ENCODE measurements around the gene FYB2.
"Not testable (repeated sequence)": the region's sequence is repeated elsewhere in the genome, so short reads cannot be mapped to it uniquely, and the experiment has no call there.

The FYB2 gene

GRCh38 chr1:56788102-56788501 lies 31.1 kb downstream of the FYB2 start:
- DNase-seq, result peak; percentile 88

- no peak for DNase-seq
Observed at GRCh38 chr1:56787330-56787729, 31.9 kb downstream of the FYB2 start.

- DNase-seq, result no peak
Observed at GRCh38 chr1:56782773-56783172, 36.4 kb downstream of the FYB2 start.

GRCh38 chr1:56780826-56781225 lies 38.4 kb downstream of the FYB2 start:
- no peak for DNase-seq

- no peak for DNase-seq
Observed at GRCh38 chr1:56780128-56780750, 39.0 kb downstream of the FYB2 start.

- no peak for DNase-seq
Observed at GRCh38 chr1:56777972-56778371, 41.2 kb downstream of the FYB2 start.

GRCh38 chr1:56774732-56775131 lies 44.5 kb downstream of the FYB2 start:
- DNase-seq, result not testable (repeated sequence)

- DNase-seq, result peak; percentile 8
Observed at GRCh38 chr1:56774067-56774609, 45.1 kb downstream of the FYB2 start.

GRCh38 chr1:56773341-56774066 lies 45.7 kb downstream of the FYB2 start:
- DNase-seq, result no peak

- DNase-seq, result no peak
Observed at GRCh38 chr1:56771717-56772116, 47.5 kb downstream of the FYB2 start.

- DNase-seq, result no peak
Observed at GRCh38 chr1:56758794-56759193, 60.4 kb downstream of the FYB2 start.

- peak; percentile 74 for DNase-seq
Observed at GRCh38 chr1:56758135-56758534, 61.1 kb downstream of the FYB2 start.

- no peak for DNase-seq
Observed at GRCh38 chr1:56755911-56756310, 63.3 kb downstream of the FYB2 start.

GRCh38 chr1:56754708-56755479 lies 64.3 kb downstream of the FYB2 start:
- DNase-seq, result peak; percentile 48

- no peak for DNase-seq
Observed at GRCh38 chr1:56745231-56745630, 74.0 kb downstream of the FYB2 start.

- no peak for DNase-seq
Observed at GRCh38 chr1:56728964-56729363, 90.2 kb downstream of the FYB2 start.

GRCh38 chr1:56726706-56727105 lies 92.5 kb downstream of the FYB2 start:
- DNase-seq, result no peak

GRCh38 chr1:56719171-56719570 lies 100.0 kb downstream of the FYB2 start:
- no peak for DNase-seq

GRCh38 chr1:56715156-56715555 lies 104.0 kb downstream of the FYB2 start:
- no peak for DNase-seq

- DNase-seq, result no peak
Observed at GRCh38 chr1:56713112-56713511, 106.1 kb downstream of the FYB2 start.

GRCh38 chr1:56712150-56712549 lies 107.1 kb downstream of the FYB2 start:
- DNase-seq, result no peak

GRCh38 chr1:56710646-56711045 lies 108.6 kb downstream of the FYB2 start:
- DNase-seq, result no peak

GRCh38 chr1:56709995-56710394 lies 109.2 kb downstream of the FYB2 start:
- no peak for DNase-seq

Measured in NCI-H2029 (cell line).